CD4-positive, alpha-beta T cell treated with Interleukin-15 for 4 hours (primary cell): Measurements from ENCODE around the gene NDNF.

ENCODE experiments used
- DNase-seq: peaks from one replicate; pipeline ENCODE4 v3.0.0-alpha.2; 2020; ENCODE audit warnings: low spot score

Gene NDNF

DNA sequence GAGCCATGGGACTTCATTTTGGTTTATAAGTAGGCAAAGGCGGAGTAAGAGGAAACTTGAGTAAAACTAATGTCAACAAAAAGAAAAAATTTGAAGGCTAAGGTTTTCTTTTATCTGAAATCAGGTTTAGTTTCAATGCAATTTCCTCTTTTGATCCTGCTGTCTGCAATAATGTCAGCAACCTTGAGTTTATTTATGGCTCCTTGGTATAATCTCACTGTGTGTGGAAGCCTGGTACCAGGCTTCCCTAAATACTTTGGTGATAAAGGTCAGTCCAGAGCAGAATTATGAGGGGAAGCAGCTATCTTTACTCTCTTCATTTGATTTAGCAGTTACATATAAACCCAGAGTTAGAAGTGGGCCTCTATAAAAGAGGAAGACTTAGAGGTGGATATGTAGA, 57.8 kb downstream of the NDNF start:
- no peak for DNase-seq

- DNase-seq, result no peak
These were observed 60.5 kb downstream of the NDNF start for GRCh38 chr4:121011780-121012340.

- DNase-seq, result no peak
These were observed 61.2 kb downstream of the NDNF start for GRCh38 chr4:121011138-121011537.

- DNase-seq, result no peak
These were observed 62.5 kb downstream of the NDNF start for GRCh38 chr4:121009578-121010478.

DNA sequence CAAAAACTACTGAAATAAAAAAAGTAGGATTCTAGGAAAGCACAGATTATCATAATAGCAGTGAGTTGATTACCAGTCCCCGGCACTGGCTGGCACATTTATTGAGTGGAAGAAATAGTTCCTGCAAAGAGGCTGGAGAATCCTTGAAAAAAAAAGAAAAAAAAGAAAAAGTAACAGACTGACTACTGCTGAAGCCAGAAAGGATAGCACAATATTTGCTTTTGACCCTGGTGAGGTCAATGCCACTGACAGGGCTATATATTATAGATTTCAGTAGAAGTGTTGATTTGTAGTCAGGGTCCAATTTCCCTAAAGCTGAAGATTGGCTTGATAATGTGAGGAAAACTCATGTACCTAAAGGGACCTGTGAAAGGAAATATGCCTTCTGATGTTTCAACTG, 64.7 kb downstream of the NDNF start:
- no peak for DNase-seq

DNA sequence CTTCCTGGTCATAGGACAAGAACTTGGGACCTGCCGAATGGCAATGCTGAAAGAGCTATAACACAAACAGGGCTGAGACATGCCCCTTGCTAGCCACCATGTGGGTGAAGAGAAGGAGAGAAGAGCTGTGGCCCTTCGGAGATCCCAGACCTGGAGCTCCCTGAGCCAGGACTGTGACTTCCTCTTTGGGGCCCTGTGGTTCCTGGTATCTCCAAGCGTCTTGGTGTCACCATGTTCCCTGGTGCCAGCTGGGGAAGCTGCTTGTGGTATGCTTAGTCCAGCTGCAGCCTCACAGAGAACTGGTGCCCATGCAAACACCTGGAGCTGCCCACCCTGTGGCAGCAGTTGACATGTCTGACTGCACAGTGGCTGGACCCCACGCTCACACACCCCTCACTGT, 68.5 kb downstream of the NDNF start:
- no peak for DNase-seq

- no peak for DNase-seq
These were observed 76.9 kb downstream of the NDNF start for GRCh38 chr4:120995266-120996010.

DNA sequence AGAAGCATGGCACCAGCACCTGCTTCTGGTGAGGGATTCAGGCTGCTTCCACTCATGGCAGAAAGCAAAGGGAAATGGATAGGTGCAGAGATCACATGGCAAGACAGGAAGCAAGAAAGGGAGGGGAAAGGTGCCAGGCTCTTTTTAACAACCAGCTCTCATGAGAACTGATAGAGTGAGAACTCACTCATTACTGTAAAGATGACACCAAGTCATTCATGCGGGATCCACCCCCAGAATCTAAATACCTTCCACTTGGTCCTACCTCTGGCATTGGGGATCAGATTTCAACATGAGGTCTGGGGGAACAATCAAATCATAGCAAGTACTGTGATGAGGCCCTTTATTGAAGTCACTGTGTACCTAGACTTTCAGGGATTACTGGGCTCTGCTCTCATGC, 77.8 kb downstream of the NDNF start:
- no peak for DNase-seq

- DNase-seq, result no peak
These were observed 80.5 kb downstream of the NDNF start for GRCh38 chr4:120991885-120992284.

GRCh38 chr4:120990246-120990645, 82.1 kb downstream of the NDNF start:
- no peak for DNase-seq
